Measurements from ENCODE around the gene TDRD3.
A peak's percentile ranks its signal among the peaks of the same experiment; 100 is the strongest.

TDRD3 gene

GRCh38 chr13:60583196-60583888, 186.3 kb downstream of the TDRD3 start:
- DNase-seq: no peak

DNA sequence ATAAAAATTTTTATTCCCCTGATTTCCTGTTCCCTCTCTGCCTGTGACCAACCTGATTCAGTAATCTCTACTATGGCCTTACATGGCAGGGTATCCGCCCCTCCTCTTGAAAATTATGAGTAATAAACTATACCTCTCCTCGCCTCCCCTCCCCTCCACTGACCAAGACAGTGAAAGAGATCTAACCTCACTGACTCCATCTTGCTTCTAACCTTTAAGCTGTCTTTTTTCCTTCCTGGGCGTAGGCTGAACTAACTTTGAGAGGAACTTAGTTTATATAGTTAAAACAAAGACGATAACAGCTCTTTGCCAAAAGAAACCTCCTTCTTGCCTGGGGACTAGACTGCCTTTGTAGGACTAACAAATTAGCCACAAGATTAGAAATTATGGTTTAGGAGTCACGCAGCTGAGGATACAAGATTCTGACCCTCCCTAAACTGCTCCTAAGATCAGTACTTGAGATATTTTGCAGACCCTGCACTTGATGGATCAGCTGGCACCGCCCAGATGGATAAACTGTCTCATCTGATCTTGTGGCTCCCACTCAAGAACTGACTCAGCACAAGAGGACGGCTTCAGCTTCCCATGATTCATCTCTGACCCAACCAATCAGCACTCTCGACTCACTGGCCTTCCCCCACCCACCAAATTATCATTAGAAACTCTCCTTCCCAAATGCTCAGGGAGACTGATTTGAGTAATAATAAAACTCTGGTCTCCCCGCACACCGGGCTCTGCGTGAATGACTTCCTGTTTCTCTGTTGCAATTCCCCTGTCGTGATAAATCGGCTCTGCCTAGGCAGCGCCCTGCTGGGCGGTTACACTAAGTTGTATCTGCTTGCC, 187.1 kb downstream of the TDRD3 start:
- DNase-seq: no peak

DNA sequence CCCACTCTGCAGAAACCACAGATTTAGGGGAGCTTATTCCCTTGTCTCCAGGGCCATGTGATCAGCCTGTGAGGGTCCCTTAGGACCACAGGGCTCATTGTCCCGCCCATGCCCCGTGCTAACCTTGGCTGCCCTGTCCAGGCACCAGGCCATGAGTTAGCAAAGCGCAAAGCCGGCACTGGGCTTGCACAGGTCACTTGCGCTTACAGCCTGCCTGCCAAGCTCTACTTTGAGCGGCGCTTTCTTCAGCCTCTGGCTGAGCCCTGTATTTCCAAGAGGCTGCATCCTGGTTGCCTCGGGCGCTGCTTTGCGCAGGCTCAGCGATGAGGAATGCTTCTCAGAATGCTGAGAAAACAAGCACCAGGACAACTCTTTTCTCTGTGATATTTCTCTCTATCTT, 188.0 kb downstream of the TDRD3 start:
- no peak for DNase-seq

- peak; percentile 17 for DNase-seq
Measured at GRCh38 chr13:60590800-60591747, 194.1 kb downstream of the TDRD3 start.

DNA sequence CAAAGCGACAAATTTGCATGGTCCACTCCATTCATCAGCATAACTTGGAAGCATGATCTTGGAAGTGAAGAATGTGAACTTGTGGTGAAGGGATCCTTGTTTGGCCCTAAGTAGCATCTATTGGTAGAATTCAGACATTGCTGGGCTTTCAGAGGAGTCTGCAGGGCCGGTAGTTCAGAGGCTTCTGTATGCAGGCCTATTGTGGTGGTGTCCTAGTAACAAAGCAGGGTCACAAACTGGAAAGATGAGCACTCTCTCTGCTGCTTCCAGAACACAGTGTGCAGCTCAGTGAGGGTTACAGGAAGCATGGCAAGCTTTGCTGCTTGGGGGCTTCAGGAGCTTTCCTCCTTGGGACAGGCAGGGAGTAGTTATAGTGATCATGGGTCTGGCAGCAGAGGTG, 206.0 kb downstream of the TDRD3 start:
- no peak for DNase-seq

DNA sequence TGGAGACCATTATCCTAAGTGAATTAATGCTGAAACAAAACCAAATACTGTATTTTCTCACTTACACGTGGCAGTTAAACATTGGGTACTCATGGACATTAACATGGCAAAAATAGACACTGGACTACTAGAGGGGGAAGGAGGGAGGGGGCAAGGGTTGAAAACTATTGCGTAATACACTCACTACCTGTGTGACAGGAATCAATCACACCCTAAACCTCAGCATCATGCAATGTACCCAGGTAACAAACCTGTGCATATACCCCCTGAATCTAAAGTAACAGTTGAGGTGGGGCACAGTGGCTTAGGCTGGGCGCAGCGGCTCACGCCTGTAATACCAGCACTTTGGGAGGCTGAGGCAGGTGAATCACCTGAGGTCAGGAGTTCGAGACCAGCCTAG, 207.0 kb downstream of the TDRD3 start:
- DNase-seq: no peak

- no peak for DNase-seq
Measured at GRCh38 chr13:60608954-60609353, 211.9 kb downstream of the TDRD3 start.

DNA sequence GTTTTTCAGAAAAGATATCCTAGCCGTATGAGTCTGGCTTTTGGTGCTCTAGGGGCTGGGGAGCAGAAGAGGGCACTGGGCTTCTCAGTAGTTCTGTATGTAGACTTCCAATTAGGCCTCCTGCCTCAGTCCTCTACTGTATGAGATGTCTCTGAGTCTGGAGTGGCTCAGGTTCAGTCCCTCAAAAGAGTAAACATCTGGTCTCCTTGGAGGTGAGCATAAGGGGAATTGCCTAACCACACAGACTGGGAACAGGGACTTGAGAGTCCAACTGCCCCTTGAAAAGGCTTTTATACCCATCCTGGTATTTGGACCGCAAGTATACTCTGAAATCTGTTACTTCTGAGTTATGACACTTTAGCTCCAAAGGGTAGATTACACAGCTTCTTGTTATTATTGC, 214.5 kb downstream of the TDRD3 start:
- no peak for DNase-seq

DNA sequence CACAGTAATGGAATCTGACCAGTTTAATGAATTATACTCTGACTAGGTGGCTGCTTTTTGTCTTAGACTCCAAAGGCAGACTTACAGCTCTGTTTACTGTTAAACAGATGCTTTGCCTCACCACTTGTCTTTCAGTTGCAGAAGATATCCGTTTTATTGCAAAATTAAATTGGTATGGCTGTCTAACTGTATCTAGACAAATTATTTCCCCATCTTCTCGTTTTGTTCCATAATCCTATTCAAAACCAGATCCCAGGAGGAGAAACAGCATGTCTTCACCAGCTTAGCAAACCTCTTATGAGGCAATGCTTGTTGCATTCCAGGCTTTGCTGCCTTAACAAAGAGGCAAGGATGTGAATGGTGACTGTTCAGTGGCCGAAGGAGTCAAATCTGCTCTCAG, 215.6 kb downstream of the TDRD3 start:
- DNase-seq: no peak

DNA sequence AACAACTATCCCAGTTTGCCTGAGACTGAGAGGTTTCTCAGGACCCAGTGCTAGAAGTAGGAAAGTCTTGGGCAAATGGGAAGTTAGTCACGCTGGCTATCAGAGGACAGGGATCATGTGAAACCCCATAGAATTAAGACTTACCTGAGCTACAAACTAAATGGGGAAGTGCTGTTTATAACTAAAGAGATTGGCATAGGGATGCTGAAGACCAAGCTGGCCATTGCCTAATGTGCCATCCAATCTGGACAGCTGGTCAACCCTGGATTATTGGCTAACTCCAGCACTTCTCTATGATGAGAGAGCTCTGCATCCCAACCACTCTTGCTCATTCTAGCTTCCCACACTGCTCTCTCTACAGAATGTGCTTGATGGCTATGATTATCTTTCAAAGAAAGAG, 216.1 kb downstream of the TDRD3 start:
- DNase-seq: no peak

DNA sequence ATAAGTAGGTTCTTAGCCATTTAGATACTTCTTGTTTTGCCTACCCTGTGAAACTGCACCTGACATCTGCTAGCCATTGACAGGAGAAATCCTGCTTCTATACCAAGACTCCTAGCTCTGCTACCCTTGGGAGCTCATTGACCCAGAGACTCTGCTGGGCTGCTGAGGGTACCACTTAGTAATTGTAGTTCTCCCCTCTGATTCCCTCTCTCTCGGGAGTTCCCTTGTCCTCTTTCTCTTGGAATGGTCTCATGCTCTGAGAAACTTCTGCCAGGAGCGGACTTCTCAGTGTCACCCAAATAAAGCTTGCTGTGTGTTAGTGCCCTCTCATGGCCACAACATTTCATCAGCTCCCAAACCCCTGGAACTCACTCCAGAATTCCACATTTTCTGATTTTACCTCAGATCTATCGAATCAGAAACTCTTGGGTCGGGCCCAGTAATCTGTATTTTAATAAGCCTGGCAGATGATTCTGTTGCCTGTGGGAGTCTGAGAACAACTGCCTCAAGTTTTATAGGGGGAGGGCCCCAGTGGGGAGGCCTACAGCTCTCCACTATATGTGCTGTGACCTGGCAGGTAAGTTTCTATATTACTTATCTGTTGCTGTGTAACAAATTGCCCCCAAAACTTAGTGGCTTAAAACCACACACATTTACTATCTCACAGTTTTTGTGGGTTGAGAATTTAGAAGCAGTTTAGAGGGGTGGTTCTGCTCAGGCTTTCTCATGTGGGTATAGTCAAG, 221.1 kb downstream of the TDRD3 start:
- no peak for DNase-seq

GRCh38 chr13:60619461-60619860, 222.4 kb downstream of the TDRD3 start:
- no peak for DNase-seq

GRCh38 chr13:60620611-60621395, 223.8 kb downstream of the TDRD3 start:
- DNase-seq: no peak

DNA sequence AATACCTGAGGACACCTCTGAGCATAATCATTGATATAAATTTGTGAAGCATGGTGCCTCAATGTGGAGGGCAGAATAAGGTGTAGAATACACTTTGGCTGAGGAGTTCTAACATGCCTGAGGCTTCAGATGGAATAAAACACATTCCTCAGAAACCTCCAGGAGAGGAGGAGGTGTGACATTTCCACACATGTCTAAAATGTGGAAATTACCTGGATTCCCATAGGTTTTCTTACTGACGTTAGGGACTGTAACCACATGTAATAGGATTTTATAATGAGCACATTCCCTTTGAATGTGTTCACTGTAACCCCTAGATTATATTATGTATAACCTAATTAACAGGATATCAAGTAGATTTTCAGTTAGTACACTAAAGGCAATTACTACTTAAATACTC, 226.1 kb downstream of the TDRD3 start:
- DNase-seq: no peak

All from NCI-H2107 (cell line).